Endothelial cell (in vitro differentiated cells): Measurements from ENCODE around the gene RAPGEF5. TPM values are rescaled to one million over a fixed set of nuclear protein-coding genes. Genes with fewer than 3 reads are reported as not detected.

ENCODE experiments used
- DNase-seq: peaks from one replicate; pipeline ENCODE4 v3.0.0; 2021; ENCODE audit warnings: low spot score
- H3K27ac Mint-ChIP-seq: one replicate; pipeline ENCODE4 v1.8.0; 2021; ENCODE audit warnings: mixed read lengths, inconsistent platforms; ENCODE audit not compliant: unreplicated experiment
- H3K27me3 Mint-ChIP-seq: one replicate; pipeline ENCODE4 v1.8.0; 2021; ENCODE audit warnings: mild to moderate bottlenecking, moderate library complexity, mixed read lengths, inconsistent platforms; ENCODE audit not compliant: unreplicated experiment
- H3K36me3 Mint-ChIP-seq: one replicate; pipeline ENCODE4 v1.8.0; 2021; ENCODE audit warnings: mild to moderate bottlenecking, low read depth, mixed read lengths, inconsistent platforms; ENCODE audit not compliant: unreplicated experiment
- H3K4me1 Mint-ChIP-seq: one replicate; pipeline ENCODE4 v1.8.0; 2021; ENCODE audit warnings: mild to moderate bottlenecking, mixed read lengths, inconsistent platforms; ENCODE audit not compliant: unreplicated experiment
- H3K4me3 Mint-ChIP-seq: one replicate; pipeline ENCODE4 v1.8.0; 2021; ENCODE audit warnings: mild to moderate bottlenecking, mixed read lengths, inconsistent platforms; ENCODE audit not compliant: unreplicated experiment
- H3K9me3 Mint-ChIP-seq: one replicate; pipeline ENCODE4 v1.8.0; 2021; ENCODE audit warnings: mixed read lengths, inconsistent platforms; ENCODE audit not compliant: unreplicated experiment
- total RNA-seq: library from RNA; stranded (reverse); fragmentation: NEBNext Ultra II Directional; extraction: Animal tissue kit (Norgen Biotek cat#: 25700); gene quantifications from one replicate; pipeline ENCODE4 v1.2.1, GENCODE V29; 2021; ENCODE audit not compliant: unreplicated experiment
- TF ChIP-seq, protein P1 (sequence below): fragments of 200-600 bp; sonication (generic); IDR thresholded peaks from one replicate; pipeline ENCODE4 v1.5.0; 2021; ENCODE audit warnings: antibody characterized with exemption; ENCODE audit not compliant: unreplicated experiment

Gene RAPGEF5
- total RNA-seq, 1 donor from 2014 or later: 135 TPM

DNA sequence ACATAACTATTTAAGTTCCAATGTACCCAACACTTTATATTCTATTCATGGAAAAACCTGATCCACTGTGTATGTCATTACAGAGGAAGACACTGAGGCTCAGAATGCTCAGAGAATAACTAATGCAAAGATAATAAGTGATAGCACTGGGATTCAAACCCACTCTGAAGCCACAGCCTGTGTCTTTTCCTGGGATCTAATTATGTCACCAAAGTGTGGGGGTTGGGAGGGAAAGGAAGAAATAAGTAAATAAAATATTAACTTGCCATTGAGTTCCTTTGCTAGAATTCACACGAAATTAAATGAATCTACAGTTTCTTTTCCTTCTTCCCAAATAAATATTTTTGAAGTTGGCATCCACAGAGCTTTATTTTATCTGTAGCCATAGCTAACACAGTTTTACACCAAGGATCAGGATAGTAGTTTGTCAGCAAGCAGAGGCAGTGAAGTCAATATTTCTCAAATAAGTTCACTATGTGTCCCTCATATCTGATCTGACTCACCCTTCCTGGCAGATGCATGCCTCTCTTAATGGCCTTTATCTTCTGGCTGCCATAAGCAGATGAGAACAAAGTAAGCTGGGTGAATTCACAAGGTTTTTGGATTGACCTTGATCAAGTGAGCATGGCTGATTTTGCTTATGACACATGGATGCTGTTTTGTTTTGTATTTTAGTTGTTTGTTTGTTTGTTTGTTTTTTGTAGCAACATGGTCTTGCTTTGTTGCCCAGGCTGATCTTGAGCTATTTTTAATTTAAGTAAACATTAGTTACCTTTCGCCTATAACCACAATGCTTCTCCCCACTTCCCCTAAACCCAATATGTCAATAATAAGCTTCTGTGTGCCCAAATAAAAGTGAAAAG lies 6.3 kb downstream of the RAPGEF5 start:
- no peak overlapping the region for H3K27ac Mint-ChIP-seq
- no peak for DNase-seq
- peaks cover 23% of the 10 kb centered on the region for H3K36me3 Mint-ChIP-seq
- no peak overlapping the region for H3K4me3 Mint-ChIP-seq
- TF ChIP-seq, protein P1, sequence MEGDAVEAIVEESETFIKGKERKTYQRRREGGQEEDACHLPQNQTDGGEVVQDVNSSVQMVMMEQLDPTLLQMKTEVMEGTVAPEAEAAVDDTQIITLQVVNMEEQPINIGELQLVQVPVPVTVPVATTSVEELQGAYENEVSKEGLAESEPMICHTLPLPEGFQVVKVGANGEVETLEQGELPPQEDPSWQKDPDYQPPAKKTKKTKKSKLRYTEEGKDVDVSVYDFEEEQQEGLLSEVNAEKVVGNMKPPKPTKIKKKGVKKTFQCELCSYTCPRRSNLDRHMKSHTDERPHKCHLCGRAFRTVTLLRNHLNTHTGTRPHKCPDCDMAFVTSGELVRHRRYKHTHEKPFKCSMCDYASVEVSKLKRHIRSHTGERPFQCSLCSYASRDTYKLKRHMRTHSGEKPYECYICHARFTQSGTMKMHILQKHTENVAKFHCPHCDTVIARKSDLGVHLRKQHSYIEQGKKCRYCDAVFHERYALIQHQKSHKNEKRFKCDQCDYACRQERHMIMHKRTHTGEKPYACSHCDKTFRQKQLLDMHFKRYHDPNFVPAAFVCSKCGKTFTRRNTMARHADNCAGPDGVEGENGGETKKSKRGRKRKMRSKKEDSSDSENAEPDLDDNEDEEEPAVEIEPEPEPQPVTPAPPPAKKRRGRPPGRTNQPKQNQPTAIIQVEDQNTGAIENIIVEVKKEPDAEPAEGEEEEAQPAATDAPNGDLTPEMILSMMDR: no peak
- peaks cover 3% of the 10 kb centered on the region for H3K9me3 Mint-ChIP-seq
- peaks cover 5% of the 10 kb centered on the region for H3K27me3 Mint-ChIP-seq
- peaks cover 45% of the 10 kb centered on the region for H3K4me1 Mint-ChIP-seq

DNA sequence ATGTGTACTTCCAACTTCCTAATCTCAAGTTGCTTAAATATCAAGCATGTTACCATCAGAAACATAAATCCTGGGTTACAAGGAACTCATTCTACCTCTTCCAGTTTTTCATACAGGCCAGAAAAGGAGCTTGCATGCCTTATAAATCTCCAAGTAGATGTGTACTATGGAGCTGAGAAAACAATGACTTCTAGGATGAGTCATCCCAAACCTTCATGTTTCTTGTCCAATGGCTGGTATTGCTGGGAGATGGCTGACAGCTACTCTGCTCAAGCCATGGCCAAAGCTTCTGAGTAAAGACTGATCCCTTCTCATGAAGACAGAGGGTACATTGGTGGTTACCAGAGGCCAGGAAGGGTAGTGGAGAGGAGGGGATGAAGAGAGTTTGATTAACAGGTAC lies 8.6 kb downstream of the RAPGEF5 start:
- TF ChIP-seq, protein P1: no peak
- H3K27ac Mint-ChIP-seq: no peak overlapping the region
- H3K4me3 Mint-ChIP-seq: no peak overlapping the region
- no peaks in the 10 kb centered on the region for H3K9me3 Mint-ChIP-seq
- H3K4me1 Mint-ChIP-seq: peaks cover 37% of the 10 kb centered on the region
- H3K36me3 Mint-ChIP-seq: peaks cover 14% of the 10 kb centered on the region
- peaks cover 5% of the 10 kb centered on the region for H3K27me3 Mint-ChIP-seq
- no peak for DNase-seq

DNA sequence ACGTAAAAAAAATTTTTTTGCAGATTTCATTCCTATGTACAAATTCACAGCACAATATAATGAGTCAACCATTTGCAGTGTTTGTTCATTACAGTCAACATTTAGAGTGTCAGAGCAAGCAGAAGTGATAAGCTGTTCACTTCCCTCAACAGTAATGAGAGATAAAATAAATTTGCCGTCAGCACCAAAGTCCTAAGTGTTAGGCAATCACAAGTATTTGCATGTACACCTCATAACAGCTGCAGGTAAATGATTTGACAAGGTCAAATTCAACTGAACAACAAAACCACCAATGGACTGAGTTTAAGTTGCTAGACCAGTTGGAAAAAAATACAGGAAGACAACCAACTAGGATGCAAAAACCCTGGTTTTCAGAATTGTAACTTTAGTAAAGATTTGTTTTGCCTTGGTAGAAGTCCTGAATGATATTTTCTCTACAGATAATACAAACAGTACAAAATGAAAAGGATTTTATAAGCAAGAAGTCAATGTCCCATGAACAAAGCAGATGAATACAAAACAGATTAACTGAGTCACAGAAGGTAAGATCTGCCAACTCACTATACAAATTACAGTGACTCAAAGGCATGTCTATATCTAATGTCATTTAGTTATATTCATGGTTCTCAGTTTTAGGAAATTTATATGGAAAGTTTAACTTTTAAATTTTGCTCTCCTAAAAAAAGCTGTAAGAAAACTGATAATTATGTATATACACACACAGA lies 10.4 kb downstream of the RAPGEF5 start:
- H3K9me3 Mint-ChIP-seq: no peaks in the 10 kb centered on the region

DNA sequence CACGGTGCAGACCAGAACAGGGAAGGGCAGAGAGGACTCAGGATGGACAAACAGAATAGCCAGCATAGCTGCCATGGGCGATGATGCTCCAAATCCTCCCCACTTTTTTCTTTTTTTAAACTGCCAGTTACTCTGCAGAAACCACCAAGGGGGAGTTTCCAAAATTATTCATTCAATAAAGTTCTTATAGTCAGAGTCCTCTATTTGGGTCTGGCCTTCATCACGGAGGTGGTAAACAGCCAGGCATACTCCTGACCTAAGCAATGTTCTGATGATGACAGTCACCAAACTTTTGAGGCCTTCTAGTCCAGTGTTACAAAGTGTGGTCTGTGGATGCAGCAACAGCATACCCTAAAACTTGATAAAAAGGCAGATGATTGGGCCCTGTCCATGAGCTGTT lies 12.3 kb downstream of the RAPGEF5 start:
- Mint-ChIP-seq H3K27ac (no peak overlapping the region), H3K4me1 (peaks cover 20% of the 10 kb centered on the region), H3K36me3 (peaks cover 22% of the 10 kb centered on the region), H3K27me3 (peaks cover 2% of the 10 kb centered on the region), H3K9me3 (no peaks in the 10 kb centered on the region), H3K4me3 (no peak overlapping the region)
- TF ChIP-seq, protein P1: no peak
- no peak for DNase-seq

More for the DNA sequence above, 10.4 kb downstream of the RAPGEF5 start:
- Mint-ChIP-seq H3K4me1 (peaks cover 36% of the 10 kb centered on the region), H3K36me3 (peaks cover 10% of the 10 kb centered on the region), H3K27me3 (peaks cover 2% of the 10 kb centered on the region), H3K4me3 (no peak overlapping the region), H3K27ac (no peak overlapping the region)
- TF ChIP-seq, protein P1: no peak
- DNase-seq: no peak

DNA sequence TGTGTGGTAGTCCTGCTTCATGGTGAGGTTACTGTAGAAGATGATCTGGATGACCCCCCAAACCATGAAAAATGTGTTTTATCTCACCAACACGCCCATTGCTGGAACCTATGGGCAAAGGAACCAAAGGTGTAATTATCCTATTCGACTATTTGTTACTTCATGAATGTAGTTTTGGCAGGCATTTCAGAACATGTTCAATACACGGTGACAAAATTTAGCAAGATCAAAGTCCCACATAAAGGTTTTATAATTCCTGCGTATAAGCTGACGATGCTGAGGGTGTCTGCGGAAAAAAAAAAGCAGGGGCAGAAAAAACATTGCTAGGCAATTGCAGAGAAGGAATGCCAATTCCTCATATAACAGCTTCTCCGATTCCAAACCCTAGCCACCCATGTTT lies 13.3 kb downstream of the RAPGEF5 start:
- peaks cover 26% of the 10 kb centered on the region for H3K36me3 Mint-ChIP-seq
- no peak overlapping the region for H3K4me3 Mint-ChIP-seq
- no peaks in the 10 kb centered on the region for H3K9me3 Mint-ChIP-seq
- peaks cover 2% of the 10 kb centered on the region for H3K27me3 Mint-ChIP-seq
- DNase-seq: no peak
- H3K4me1 Mint-ChIP-seq: peaks cover 25% of the 10 kb centered on the region
- TF ChIP-seq, protein P1: no peak
- no peak overlapping the region for H3K27ac Mint-ChIP-seq
